ENCODE data around the gene SOCS6.
"Not testable (repeated sequence)": the region's sequence is repeated elsewhere in the genome, so short reads cannot be mapped to it uniquely, and the experiment has no call there.

SOCS6 gene

DNA sequence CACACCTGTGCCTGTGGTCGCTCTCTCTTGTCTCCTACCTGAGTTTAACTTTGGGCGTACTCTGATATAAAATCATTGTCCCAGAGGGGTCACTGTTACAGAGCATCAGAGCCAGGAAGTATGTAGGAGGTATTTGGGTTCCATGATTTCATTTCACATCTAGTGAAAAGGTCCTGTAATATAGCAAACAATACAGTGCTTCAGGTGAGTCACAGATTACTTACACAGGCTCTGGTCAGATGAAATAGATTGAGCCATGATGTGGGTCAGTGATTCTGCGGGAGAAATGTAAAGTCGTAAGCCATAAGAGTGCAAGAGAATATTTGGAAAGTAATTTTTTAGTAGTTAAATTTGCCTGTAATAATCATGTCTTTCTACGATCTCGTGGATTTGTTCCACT, 70.2 kb downstream of the SOCS6 start:
- DNase-seq (ENCODE audit: low spot score): no peak

- DNase-seq (ENCODE audit: low spot score): no peak
Measured at GRCh38 chr18:70362258-70362657, 73.4 kb downstream of the SOCS6 start.

- no peak for DNase-seq (ENCODE audit: low spot score)
Measured at GRCh38 chr18:70363861-70364260, 75.0 kb downstream of the SOCS6 start.

GRCh38 chr18:70365361-70365760, 76.5 kb downstream of the SOCS6 start:
- DNase-seq (ENCODE audit: low spot score): no peak

GRCh38 chr18:70366174-70366573, 77.3 kb downstream of the SOCS6 start:
- peak; percentile 54 for DNase-seq (ENCODE audit: low spot score)

DNA sequence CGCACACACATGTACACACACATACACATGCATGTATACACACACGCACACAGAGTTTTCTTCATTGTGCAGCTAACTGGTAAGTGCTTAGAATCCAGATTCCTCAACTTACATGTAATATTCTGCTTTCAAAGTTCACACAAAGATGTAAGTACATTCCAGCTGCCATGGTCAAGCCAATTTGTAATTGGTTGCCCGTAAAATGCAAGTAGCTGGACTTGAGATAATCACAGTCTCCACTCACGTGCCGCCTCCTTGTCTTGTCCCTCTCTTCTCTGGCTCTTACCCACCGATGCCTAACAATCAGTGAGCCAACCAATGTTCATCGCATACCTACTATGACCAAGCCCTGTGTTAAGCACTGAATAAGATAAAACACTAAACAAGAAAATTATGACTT, 77.8 kb downstream of the SOCS6 start:
- DNase-seq (ENCODE audit: low spot score): no peak

DNA sequence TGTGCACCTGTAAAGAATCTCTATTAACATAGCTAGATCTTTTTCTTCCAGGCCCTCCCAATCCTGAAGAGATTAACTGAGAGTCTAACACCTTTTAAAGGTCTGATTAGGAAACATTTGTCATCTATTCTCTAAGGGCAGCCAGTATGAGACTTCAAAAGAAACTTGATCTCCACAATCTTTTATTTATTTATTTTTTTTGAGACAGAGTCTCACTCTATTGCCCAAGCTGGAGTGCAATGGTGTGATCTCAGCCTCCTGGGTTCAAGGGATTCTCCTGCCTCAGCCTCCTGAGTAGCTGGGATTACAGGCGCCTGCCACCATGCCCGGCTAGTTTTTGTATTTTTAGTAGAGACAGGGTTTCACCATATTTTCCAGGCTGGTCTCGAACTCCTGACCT, 78.5 kb downstream of the SOCS6 start:
- not testable (repeated sequence) for DNase-seq (ENCODE audit: low spot score)

GRCh38 chr18:70368903-70369302, 80.1 kb downstream of the SOCS6 start:
- DNase-seq (ENCODE audit: low spot score): no peak

DNA sequence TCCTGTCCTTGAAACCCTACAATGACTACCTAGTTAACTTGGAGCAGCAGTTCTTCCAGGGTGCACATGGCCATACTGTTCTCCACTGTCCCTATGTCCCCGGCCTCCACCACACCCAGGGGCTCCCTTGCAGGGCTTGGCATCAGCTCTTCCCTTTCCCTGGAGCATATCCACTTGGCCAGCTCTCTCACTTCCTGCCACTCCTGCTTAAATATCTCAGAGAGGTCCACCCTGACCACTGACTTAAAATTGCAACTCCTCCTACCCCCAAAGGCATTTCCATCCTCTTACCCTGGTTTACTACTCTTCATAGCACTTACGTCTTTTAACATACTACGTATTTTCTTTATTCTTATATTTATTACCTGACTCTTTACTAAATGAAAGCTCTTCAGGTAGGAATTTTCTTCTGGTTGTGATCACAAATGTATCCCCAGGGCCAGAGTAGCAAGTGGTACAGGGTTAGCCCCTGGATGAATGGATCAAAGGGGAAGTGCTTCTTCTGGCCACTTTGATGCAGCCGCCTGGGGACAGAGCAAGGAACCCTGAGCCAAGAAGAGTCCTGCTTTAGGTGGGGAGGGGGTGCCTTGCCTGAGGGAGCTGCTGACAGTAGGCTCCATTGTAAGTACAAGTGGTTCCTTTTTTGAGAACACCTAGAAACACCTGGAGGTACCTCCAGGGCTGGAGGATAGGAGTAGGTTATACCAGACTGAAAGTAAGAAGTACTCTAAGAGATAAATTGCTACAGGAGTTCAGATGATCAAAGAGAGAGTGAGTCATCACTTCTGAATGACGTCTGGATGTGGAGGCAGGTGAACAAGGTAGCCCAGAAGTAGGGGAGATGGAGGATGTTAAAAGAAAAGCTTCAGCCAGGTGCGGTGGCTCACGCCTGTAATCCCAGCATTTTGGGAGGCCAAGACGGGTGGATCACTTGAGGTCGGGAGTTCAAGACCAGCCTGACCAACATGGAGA, 82.2 kb downstream of the SOCS6 start:
- no peak for DNase-seq (ENCODE audit: low spot score)

GRCh38 chr18:70371908-70372307, 83.1 kb downstream of the SOCS6 start:
- no peak for DNase-seq (ENCODE audit: low spot score)

DNA sequence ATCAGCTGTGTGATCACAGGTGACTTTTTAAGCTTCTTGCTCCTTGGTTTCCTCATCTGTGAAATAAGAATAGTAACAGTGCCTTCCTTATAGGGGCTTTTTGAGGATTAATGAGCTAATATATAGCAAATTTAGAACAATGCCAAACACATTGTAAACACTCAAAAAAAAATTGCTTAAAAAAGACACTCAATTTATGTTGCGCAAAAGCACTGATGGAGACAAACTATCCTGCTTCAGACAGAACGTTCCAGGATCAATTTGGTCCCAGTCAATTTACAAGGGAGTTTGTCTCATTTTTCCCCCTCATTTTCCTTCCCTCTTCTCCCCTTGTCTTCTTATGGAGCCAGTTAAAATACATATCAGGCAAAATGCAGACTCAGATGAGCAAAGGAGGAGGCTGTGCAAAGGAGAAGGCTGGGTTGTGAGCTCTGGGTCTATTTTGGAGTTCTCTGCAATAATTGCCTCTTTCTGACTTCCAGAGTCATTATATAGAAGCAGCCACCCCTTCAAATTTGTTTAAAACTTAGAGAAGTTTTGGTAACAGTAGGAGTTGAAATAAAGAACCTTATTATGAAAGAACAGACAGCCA, 83.7 kb downstream of the SOCS6 start:
- DNase-seq (ENCODE audit: low spot score): no peak

DNA sequence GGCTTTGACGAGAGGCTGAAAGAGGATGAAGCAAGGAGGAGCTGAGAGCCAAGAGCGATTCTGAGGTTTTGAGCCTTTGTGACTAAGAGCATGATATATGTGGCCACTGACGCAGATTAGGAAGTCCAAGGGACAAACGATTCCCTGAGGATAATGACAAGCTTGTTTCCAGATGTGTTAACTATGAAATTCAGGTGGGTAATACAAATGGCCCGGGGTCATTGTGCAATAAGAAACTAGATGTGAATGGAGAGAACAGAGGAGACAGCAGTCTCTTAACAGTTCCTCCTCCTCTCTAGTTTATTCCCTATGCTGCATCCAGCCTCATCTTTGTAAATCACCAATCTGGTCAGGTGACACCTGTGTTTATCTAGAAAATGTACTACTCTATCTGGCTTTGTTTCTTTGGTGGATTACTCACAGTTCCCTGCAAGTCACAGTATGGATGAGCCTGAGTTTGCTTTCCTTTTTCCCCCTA, 84.2 kb downstream of the SOCS6 start:
- DNase-seq (ENCODE audit: low spot score): no peak

- no peak for DNase-seq (ENCODE audit: low spot score)
Measured at GRCh38 chr18:70374154-70374553, 85.3 kb downstream of the SOCS6 start.

DNA sequence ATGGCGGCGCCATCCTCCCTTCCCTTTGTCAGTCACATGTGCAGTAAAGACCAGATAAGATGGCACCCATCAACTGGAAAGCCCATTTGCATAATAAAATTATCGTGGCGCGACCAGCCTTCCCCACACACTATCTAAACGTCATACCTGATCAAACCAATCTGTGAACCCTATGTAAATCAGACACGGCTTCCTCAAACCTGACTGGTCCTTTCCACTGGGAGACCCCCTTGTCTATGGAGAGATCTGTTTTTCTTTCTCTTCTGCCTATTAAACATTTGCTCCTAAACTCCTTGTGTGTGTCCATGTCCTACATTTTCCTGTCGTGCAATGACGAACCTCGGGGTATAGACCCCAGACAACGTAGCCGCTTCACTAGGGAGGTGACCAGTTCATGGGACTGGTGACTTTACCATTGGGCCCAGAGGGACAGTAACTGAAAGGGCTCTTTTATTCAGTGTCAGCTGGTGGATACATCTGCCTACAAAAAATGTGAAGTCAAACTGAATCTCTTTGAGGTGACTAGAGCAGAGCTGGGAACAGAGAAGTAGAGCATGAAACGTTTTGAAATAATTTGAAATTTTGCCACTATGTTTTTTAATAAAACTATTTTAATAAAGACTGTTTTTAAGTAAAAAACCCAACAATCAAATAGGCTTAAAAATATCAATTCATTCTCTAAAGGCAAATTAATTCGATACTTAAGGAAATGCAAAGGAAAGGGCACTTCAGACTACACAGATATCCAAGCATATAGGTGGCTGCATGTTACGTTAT, 87.5 kb downstream of the SOCS6 start:
- DNase-seq (ENCODE audit: low spot score): no peak

GRCh38 chr18:70376914-70377258, 88.0 kb downstream of the SOCS6 start:
- no peak for DNase-seq (ENCODE audit: low spot score)

DNA sequence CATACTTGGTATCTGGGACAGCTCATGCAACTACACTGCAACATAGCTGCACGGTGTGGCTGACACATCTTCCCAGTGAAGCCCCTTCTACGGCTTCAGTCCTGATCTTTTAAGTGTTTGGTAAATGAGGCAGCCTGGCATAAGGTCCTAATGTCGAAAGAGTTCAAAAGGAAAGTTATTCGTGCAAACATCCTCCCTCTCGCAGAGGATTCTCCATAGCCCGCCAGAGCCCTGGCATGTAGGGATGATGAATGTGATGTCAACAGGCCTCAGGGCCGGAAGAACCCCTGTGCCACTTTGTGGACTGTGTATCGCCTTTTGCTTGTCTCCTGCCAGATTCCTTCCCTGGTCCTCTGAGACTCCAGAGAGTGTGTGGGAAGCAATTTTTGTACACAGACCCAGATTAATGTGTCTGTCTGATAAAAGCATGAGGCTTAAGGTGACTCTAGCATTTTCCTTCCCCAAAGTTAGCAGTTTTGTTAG, 88.5 kb downstream of the SOCS6 start:
- DNase-seq (ENCODE audit: low spot score): no peak

DNA sequence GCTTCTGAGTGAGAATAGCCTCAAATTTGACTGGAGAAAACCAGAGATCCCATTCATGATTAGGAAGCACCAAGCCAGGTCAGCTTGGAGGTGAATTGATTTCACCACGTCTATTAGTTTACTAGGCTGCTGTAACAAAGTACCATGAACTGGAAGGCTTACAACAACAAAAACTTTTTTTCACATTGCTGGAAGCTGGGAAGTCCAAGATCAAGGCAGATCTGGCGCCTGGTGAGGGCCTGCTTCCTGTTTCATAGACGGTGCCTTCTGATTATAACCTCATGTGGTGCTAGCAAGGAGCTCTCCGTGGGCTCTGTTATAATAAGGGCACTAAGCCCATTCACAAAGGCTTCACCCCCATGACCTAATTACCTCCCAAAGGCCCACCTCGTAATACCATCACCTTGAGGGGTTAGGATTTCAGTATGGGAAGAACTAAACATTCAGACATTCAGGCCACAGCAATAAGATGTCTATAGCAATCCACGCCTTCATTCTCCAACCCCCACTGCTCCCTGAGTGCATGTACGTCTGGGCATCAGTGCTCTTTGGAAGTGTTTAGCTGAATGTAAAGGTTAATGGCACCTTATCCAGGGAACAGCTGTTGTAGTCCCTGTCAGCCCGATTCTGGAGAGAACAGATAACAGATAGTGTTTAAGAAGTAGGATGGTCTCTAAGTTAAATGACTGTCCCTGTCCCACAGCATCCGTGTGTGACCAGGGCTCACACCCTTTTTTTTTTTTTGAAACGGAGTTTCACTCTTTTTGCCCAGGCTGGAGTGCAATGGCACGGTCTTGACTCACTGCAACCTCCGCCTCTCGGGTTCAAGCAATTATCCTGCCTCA, 89.2 kb downstream of the SOCS6 start:
- DNase-seq (ENCODE audit: low spot score): no peak
